NCI-H345 treated with DMSO at 0.1 percent for 48 hours (cell line): ENCODE measurements around the gene FAM120A.
A peak's percentile ranks its signal among the peaks of the same experiment; 100 is the strongest.
"Not testable (repeated sequence)": the region's sequence is repeated elsewhere in the genome, so short reads cannot be mapped to it uniquely, and the experiment has no call there.

Experiments used
- DNase-seq: peaks from one replicate; lab custom pipeline; 2025; ENCODE audit not compliant: unreplicated experiment; lab: John Stamatoyannopoulos, UW

The FAM120A gene, protein sequence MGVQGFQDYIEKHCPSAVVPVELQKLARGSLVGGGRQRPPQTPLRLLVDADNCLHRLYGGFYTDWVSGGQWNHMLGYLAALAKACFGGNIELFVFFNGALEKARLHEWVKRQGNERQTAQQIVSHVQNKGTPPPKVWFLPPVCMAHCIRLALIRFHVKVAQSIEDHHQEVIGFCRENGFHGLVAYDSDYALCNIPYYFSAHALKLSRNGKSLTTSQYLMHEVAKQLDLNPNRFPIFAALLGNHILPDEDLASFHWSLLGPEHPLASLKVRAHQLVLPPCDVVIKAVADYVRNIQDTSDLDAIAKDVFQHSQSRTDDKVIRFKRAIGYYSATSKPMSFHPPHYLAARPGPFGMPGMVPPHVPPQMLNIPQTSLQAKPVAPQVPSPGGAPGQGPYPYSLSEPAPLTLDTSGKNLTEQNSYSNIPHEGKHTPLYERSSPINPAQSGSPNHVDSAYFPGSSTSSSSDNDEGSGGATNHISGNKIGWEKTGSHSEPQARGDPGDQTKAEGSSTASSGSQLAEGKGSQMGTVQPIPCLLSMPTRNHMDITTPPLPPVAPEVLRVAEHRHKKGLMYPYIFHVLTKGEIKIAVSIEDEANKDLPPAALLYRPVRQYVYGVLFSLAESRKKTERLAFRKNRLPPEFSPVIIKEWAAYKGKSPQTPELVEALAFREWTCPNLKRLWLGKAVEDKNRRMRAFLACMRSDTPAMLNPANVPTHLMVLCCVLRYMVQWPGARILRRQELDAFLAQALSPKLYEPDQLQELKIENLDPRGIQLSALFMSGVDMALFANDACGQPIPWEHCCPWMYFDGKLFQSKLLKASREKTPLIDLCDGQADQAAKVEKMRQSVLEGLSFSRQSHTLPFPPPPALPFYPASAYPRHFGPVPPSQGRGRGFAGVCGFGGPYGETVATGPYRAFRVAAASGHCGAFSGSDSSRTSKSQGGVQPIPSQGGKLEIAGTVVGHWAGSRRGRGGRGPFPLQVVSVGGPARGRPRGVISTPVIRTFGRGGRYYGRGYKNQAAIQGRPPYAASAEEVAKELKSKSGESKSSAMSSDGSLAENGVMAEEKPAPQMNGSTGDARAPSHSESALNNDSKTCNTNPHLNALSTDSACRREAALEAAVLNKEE

GRCh38 chr9:93450945-93451815 lies at the start of gene FAM120A:
Gene FAM120A (plus strand): TSS chr9:93451685. CDS start chr9:93451916, 231 bp downstream.
- peak; percentile 19 for DNase-seq

DNA sequence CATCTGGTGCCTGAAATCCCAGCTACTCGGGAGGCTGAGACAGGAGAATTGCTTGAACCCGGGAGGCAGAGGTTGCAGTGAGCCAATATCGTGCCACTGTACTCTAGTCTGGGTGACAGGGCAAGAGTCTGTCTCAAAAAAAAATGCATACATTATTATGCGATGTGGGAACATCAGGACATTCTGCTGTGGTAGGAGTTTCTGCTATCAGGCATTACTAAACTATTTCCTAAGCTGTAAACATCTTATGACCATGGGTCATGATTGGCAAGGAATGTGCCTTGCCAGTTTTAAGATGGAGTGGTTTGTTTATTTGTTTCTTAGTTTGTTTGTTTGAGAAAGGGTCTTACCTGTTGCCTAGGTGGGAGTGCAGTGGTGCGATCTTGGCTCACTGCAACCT lies 45.1 kb upstream of the FAM120A start:
- DNase-seq: no peak

DNA sequence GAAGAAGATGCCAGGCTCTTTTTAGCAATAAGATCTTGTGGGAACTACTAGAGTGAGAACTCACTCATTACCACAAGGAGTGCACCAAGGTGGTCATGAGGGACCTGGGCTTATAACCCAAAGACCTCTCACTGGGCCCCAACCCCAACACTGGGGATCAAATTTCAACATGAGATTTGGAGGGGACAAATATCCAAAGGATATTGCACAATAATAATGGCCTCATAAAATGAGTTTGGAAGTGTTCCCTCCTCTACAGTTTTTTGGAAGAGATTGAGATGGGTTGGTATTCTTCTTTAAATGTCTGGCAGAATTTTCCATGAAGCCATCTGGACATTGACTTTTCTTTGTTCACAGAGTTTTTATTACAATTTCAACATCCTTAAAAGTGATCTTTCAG lies 38.0 kb upstream of the FAM120A start:
- DNase-seq: no peak

DNA sequence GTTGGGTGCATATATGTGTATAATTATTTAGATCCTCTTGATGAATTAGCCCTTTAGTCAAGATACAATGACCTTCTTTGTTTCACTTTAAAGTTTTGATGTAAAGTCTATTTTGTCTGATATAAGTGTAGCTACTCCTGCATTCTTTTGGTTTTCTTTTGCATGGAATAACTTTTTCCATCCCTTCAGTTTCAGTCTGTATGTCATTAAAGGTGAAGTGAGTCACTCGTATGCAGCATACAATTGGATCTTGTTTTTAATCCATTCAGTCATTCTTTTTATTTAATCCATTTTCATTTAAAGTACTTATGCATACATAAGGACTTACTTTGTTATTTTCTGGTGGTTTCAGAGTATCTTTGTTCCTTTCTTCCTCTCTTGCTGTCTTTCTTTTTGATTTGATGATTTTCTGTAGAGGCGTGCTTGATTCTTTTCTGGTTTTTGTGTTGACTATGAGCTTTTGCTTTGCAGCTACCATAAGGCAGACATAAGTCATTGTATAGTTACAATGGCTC lies 36.3 kb upstream of the FAM120A start:
- DNase-seq: no peak

GRCh38 chr9:93416530-93417235 lies 34.8 kb upstream of the FAM120A start:
- no peak for DNase-seq

- no peak for DNase-seq
Measured at GRCh38 chr9:93417538-93417937, 33.9 kb upstream of the FAM120A start.

DNA sequence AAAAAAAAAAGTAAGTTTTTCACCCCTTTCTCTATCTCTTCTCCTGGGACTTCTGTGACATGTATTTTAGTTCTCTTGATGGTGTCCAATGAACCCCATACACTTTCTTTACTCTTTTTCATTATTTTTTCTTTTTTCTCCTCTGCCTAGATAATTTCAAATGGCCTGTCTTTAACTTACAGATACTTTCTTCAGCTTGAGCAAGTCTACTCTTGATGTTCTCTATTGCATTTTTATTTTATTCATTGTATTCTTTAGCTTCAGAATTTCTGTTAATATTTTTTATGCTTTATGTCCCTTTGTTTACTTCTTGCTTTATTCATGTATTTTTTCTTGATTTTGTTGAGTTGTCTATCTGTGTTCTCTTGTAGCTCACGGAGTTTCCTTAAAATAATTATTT lies 32.5 kb upstream of the FAM120A start:
- no peak for DNase-seq

- DNase-seq: no peak
Measured at GRCh38 chr9:93422977-93423616, 28.4 kb upstream of the FAM120A start.

- DNase-seq: no peak
Measured at GRCh38 chr9:93427655-93428379, 23.7 kb upstream of the FAM120A start.

DNA sequence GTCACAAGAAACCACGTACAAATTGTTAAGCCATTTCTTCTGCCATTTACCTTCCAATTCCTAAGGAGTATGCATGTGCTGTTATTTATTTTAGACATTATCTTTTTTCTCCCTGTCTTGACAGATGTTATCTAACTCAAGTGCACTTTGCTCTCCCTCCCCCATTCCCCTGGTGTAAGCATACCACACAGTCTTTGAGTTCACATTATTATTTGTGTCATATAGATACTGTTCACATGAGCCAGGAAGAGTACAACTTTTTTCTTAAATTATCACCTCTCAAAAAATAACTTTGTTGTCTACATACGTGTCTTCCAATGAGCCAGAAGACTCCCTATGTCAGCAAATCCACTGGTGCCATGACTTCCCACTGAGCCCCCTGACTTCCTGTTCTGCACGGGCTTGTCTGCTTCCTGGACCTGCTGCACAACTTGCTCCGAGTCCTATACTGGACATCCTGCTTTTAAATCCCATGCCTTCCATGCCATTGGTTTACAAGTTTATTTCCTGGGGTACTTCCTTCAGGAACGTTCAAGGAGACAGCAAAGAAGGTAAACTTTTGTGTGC lies 19.9 kb upstream of the FAM120A start:
- no peak for DNase-seq

GRCh38 chr9:93432964-93433363 lies 18.5 kb upstream of the FAM120A start:
- no peak for DNase-seq

- DNase-seq: no peak
Measured at GRCh38 chr9:93434056-93434455, 17.4 kb upstream of the FAM120A start.

- DNase-seq: no peak
Measured at GRCh38 chr9:93435386-93435785, 16.1 kb upstream of the FAM120A start.

GRCh38 chr9:93436218-93436617 lies 15.3 kb upstream of the FAM120A start:
- DNase-seq: no peak

DNA sequence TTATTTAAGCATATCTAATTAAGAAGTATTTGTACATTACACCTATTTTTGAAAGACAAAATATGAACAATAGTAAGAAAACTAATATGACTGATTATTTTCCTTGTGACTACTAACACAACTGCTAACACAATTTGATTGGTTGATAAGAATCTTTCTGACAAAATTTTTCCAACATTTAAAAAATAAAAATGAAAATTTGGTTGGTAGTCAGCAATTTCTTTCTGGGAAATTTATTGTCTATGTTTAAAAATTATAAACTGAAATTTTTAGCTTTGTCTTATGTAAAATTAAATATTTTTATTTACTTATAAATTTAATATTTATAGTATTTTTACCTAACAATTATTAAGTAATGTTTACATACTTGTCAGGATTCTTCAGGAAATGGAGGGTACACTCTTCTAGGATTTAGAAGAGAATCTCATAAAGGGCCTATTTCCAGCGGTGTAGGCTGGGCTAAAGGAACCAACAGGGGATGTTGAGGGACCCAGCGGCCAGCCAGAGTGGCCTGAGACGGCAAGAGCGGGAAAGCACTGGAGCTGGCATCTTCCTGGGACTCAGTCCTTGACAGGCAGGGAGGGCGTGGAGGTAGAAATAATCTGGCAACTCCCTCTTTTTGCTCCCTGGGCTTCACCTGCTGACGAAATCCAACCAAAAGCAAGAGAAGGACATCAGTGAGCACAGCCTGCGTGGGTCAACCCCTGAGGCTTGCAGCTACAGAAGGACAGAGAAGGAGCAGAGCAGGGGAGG lies 14.7 kb upstream of the FAM120A start:
- DNase-seq: no peak

GRCh38 chr9:93437996-93438395 lies 13.5 kb upstream of the FAM120A start:
- DNase-seq: no peak

DNA sequence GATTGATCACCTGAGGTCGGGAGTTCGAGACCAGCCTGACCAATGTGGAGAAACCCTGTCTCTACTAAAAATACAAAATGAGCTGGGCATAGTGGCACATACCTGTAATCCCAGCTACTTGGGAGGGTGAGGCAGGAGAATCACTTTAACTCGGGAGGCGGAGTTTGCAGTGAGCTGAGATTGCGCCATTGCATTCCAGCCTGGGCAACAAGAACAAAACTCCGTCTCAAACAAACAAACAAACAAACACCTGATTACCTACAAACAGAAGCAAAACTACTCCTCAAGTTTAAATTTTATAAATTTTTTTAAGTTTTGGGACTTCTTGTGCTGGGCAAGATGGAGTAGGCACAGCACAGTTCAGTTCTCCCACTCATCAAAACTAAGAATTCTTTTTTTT lies 12.2 kb upstream of the FAM120A start:
- DNase-seq: not testable (repeated sequence)
